HG03457 (cell line): ENCODE results near the gene MICU1.
"Not testable (repeated sequence)": the region's sequence is repeated elsewhere in the genome, so short reads cannot be mapped to it uniquely, and the experiment has no call there.

Experiments
- ATAC-seq: cut with Tn5 transposase; IDR thresholded peaks from one replicate; pipeline ENCODE4 v1.9.1; 2021; ENCODE audit warnings: moderate number of reproducible peaks; ENCODE audit not compliant: unreplicated experiment

MICU1 gene

DNA sequence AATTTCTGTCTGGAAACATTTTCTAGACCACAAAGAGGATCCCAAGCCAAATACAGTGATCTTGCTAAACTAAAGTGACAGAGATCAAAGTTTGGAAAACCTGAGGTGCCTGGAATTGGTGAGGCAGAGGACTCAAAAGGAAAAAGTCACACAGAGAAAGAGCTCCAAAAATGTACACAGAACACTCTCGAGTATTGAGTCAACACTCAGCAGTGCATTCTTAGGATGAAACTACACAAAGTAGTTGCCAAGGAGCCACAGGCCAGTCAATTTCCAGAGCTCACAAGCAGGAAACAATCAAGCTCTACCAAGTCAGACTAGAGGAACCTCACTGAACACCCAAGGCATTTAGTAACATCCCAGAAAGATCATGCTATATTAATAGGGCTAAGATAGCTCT, 61.3 kb downstream of the MICU1 start:
- ATAC-seq, result no peak

DNA sequence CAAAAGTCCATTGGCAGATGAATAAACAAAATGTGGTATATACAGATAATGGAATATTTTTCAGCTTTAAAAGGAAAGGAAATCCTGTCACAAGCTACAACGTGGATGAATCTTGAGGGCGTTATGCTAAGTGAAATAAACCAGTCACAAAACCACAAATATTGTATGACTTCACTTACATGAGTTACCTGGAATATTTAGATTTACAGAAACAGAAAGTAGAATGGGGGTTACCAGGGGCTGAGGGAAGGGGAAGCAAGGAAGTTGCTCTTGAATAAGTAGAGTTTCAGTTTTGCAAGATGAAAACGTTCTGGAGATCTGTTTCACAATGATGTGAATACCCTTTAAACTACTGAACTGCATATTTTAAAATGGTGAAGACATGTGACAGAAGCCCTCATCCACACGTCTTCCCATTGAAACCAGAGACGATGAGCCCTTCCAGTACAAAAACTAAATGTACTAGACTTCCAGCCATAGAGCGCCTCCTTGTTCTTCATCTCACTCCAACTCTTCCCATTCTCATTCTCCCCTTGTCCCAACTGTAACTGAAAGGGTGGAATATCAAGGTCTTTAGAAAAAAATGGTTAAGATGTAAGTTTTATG, 62.4 kb downstream of the MICU1 start:
- peak; percentile 59 for ATAC-seq

DNA sequence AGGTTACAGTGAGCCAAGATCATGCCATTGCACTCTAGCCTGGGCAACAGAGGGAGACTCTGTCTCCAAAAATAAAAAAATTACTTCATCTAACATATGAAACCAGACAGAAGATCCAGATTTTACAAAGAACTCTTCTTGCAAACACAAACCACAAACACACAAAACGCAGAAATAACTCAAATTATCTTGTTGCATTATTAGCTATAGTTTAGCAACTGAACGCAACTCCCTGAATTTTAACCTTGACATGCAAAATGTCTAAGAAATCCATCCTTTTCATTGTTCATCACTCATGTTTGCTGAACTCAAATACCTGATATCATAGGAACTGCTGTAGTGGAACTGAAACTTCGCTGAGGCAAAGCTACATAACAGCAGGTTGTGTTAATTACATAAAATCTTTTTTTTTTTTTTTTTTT, 64.1 kb downstream of the MICU1 start:
- ATAC-seq, result no peak

DNA sequence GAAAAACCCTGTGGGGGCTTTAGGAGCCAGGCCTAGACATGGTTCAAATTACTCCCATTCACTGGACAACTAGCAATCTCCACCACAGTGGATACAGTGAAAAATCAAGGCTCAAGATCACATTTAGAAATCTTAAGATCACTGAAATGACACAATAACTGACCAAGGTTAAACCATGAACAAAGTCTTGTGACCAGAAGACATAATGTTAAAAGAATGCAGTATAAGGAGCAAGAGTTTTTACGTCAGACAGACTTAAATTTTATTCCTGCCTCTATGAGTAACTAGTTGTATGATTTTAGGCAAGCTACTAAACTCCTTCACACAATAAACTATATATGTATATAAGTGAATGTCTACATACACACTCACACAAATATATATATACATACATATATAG, 68.5 kb downstream of the MICU1 start:
- ATAC-seq, result no peak

DNA sequence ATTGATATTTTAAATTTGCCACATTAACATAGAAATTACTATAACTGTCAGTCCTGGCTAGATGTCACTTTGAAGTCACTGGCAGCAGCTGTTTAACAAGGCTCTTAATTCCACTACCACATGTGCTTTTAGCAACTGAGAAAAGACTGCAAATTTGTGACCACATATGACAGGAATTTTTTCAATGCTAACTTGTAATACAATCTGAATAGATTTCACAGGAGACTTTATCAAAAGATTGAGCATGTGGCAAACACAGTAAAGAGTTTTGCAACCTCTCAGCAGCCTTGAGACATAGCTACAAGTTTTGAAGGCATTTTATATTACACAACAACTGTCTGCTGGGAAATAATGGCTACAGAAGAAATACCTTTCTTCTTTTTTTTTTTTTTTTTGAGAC, 73.0 kb downstream of the MICU1 start:
- ATAC-seq, result no peak

DNA sequence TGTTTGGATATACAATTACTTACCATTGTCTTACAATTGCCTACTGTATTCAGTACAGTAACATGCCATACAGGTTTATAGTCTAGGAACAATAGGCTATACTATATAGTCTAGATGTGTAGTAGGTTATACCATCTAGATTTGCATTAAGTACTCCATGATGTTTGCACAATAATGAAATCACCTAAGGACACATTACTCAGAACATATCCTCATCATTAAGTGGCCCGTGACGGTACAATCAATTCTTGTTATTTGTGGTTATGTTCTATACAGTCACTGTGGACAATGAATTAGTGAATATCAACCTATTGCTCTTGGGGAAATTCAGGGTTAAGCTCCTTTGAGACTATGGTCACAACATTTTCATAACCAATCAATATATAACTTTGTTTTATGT, 75.6 kb downstream of the MICU1 start:
- no peak for ATAC-seq

DNA sequence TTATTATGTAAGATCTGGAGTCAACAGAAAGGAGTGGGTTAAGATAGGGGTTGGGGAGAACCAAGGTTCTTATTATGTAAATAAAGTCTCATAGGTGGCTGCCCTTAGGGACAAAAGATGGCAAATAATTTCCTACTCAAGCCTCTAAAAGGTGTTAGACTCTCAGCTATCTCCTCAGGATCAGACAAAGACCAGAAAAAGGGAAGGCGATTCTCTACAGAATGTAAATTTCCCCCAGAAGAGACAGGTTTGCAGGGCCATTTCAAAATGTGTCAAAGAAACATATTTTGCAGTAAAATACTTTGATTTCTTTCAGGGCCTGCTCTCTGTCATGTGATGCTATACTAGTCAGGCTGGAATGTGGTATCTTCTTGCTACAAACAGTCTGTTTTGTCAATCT, 80.3 kb downstream of the MICU1 start:
- ATAC-seq, result no peak

DNA sequence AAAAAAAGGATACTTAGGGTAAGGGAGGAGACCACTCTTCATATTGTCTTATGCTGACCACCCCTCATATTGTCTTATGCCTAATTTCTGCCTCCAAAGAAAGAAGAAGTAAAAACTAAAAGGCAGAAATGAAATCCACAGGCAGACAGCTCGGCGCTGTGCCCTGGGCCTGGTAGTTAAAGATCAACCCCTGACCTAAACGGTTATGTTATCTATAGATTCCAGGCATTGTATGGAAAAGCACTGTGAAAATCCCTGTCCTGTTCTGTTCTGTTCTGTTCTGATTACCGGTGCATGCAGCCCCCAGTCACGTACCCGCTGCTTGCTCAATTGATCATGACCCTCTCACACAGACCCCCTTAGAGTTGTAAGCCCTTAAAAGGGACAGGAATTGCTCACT, 82.0 kb downstream of the MICU1 start:
- not testable (repeated sequence) for ATAC-seq

DNA sequence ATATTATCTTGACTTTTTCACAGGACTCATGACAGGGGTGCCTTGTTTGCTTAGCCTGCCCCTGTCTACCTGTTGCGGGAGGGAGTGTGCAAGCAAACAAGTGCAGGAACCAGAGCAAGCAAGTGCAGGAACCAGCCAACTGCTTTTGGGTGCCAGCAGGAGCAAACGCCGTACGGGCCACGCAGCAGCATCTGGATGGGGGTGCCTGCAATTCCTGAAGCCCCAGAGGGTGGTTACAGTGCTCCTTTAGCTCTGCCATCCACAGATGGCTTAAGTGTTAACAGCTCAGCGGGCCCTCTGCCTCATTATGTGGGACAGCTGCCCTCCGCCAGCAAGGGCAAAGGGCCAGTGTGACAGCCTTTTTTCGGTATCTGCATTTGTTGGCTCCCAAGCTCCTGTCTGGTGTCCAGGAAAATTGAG, 83.5 kb downstream of the MICU1 start:
- no peak for ATAC-seq

DNA sequence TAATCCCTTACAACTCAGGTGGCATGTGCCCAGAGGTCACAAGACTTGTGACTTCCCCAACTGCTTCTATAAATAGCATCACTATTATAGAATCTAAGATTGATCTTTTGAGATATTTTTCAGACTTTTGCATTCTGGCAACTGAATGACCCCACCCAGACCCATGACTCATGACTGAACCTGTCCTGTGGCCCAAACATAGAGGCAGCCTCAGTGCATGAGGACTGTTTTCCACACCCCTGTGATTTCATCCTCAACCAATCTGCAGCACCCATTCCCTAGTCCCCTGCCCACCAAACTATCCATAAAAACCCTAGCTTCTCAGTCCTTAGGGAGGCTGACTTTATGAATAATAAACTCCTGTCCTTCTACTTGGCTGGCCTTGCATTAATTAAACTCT, 84.5 kb downstream of the MICU1 start:
- ATAC-seq, result no peak

DNA sequence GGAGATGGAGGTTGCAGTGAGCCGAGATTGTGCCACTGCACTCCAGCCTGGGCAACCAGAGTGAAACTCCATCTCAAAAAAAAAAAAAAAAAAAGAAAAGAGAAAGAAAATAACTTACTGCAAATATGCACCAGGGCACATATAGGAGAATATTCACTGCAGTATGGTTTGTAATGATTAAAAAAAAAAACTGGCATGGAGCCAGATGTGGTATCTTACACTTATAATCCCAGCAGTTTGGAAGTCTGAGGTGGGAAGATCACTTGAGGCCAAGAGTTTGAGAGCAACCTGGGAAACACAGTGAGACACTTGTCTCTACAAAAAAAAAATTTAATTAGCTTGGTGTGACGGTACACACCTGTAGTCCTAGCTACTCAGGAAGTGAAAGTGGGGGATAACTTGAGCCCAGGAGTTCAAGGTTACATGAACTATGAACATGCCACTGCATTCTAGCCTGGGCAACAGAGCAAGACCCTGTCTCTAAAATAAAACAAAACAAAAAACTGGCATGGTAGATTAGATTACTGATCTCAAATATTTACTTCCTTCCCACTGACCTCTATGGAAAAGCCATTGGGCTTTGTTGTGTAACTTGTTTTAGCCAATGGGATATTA, 85.6 kb downstream of the MICU1 start:
- ATAC-seq, result no peak

DNA sequence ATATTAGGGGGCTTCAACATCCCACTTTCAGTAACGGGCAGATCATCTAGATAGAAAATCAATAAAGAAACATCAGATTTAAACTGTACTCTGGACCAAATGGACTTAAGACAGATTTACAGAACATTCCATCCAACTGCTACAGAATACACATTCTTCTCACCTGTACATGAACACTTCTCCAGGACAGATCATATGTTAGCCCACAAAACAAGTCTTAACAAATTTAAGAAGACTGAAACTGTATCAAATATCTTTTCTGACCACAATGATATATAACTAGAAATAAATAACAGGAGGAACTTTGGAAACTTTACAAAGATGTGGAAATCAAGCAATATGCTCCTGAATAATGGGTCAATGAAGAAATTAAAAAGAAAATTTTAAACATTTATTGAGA, 86.7 kb downstream of the MICU1 start:
- no peak for ATAC-seq

DNA sequence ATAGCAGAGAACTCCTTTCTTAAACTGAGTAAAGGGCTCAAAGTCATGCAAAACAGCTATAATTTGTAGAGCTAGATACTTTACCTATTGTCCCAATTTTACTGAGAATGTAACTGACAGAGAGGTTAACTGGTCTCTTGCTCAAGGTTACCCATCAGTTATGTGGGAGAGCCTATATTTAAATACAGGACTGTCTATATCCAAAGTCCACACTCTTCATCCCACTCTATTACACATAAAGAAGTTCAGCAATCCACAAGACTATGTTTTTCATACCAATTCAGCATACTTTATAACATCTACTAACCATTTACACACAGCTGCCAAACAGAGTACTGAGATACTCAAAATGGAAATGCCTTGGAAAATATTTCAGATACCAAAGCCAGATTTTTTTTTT, 100.2 kb downstream of the MICU1 start:
- no peak for ATAC-seq

DNA sequence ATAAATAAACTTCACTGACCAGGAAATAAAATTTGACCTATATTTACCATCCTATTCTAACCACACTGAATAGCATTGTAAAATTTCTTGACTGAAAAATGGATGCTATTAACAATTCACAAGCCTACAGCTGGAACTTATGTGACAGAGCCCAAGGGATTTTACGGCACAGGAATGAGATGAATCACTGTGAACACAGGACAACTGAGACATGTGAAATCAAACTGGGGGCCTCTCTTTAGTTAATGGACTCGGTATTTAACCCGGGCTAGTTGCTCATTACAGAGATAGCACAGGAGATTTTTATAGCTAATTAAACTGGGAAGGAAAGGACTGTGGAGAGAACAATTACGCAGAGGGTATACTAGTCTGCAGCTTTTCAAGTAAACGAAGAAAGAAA, 100.6 kb downstream of the MICU1 start:
- ATAC-seq, result no peak

DNA sequence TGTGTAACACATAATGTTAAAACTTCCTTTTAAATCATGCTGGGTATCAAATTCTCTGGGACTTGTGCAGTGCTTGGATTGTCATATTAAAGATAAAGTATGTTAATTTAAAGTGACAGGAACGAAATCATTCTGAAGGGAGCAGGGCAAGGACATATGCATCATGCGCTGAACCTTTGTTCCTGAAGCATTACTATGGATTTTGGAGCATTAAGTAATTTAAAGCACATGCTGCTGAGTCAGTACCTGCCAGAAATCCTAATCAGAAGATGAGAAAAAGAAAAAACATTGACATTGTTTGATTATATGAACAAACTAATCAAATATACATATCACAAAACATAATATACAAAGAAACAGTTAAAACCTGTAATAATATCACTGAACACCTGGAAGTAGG, 101.4 kb downstream of the MICU1 start:
- ATAC-seq, result no peak

DNA sequence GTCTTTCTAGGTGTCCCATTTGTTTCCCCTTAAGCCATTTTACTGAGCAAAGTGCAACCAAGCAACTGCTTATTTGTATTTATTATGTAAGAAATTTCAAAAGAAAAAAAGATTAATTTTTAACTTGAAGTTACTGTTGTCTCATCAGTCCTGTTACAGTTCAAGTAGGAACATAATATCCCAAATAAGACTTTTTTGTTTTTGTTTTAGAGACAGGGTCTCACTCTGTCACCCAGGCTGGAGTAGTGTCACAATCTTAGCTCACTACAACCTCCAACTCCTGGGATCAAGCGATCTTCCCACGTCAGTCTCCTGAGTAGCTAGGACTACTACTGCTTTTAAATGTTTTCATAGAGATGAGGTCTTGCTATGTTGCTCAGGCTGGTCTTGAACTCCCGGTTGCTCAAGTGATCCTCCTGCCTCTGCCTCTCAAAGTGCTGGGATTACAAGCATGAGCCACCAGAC, 101.9 kb downstream of the MICU1 start:
- ATAC-seq, result no peak

DNA sequence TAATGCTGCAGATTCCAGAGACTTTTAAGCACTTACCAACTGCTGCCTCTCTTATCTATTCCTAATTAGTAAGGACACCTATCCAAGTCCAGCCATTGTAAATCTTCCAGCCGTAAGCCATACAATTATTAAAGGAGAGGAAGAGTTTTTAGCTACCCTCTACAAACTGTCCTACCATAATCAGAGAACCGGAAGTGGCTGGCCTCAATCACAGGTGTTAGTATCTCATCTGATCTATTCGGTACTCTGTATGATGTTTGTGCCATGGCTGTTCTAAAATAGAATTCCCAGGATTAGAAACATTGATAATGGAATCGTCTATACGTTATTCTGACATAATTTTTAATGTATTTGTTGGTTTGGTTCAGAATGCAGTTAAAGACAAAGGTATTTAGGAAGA, 102.8 kb downstream of the MICU1 start:
- ATAC-seq, result no peak

DNA sequence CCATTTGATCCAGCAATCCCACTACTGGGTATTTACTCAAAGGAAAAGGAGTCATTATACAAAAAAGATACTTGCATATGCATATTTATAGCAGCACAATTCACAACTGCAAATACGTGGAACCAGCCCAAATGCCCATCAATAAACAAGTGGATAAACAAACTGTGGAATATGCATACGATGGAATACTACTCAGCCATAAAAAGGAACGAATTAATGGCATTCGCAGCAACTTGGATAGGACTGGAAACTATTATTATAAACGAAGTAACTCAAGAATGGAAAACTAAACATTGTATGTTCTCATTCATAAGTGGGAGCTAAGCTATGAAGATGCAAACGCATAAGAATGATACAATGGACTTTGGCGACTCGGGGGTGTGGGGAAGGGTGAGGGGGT, 108.6 kb downstream of the MICU1 start:
- no peak for ATAC-seq

DNA sequence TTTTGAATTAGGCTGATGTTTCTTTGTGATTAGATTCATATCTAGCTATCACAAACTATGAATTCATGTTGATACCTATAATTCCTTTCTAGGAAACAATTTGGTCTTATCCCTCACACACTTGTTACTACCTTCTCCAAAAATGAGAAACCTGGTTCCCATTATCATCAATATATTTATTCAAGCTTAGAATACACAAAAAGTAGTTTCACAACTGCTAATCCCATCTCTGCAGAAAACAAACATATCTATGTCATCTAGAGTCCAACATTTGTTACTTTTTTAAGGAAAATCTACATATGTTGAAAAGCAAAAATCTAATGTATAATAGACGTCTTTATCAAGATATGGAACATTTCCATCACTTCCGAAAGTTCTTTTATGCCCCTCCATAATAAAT, 110.4 kb downstream of the MICU1 start:
- no peak for ATAC-seq

DNA sequence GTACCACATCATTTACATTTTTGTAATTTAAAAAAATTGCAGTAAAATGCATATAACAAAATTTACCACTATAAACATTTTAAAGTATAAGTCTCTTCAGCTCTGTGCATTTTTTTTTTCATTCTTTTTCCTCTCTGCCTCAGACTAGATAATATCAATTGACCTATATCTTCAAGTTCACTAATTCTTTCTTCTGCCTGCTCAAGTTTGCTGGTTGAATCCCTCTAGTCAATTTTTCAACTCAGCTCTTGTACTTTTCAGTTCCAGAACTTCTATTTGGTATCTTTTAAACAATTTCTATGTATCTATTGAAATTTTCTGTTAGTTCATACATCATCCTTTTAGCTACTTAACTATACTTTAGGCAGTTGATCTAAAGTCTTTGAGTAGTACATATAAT, 112.0 kb downstream of the MICU1 start:
- ATAC-seq, result no peak

DNA sequence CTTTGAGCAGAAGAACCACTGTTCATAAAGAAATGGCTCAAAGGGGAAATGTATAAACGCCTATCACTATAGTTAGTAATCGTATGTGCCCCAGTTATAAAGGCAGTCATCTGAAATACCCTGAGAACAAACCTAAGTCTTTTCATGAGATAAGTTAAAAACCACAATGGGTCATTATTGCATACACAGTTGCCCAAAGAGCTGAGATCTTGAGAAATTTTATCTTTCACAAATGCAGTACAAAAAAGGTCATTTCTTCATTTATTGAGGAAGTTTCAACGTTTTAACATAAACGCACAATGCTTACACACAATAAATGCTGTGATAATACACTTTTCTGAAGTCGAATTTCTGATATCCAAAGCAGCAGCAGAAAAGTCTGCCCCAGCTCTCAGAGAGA, 114.4 kb downstream of the MICU1 start:
- ATAC-seq, result no peak

DNA sequence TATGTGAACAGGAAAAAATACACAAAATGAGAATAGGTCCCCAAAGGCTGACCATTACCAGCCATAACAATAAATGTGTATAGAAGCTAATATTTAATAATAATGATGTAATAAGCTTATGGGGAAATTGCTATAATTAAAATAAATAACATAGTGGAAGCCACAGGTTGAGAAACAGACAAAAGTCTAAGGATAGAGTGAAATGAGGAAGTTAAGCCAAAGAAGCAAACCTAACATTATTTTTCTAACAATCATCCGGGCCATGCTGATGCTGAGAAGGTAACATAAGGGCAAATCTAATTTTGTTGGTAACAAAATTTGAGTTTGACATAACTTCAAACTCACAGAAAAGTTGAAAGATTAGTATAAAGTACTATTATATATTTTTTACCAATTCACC, 115.9 kb downstream of the MICU1 start:
- no peak for ATAC-seq

DNA sequence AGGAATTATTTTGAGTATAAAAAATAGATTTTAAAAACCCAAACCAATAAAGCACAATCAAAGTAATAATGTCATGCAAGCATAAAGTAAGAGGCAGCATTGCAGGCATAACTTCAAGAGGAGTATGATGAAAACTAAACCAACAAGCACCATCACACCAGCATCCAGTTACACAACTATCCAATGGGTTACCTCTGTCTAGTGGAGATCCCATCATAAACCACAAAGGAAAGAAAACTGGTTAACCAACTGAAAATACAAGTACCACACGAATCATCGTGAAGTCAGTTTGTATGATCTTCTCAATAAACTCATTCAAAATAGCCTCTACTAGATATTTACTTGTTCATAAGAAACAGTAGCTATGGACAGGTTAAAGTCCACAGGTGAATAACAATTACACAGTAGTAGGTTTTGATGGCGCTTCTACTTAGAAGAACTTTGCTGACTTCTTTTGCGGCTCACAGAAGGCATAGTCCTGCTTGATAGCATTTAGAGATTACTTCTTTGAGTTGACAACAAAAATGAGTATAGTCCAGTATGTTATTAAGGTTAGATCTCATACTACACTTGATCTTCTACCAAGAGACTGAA, 116.6 kb downstream of the MICU1 start:
- no peak for ATAC-seq
